ENCODE measurements around the gene EVPLL.
"Not testable (repeated sequence)": the region's sequence is repeated elsewhere in the genome, so short reads cannot be mapped to it uniquely, and the experiment has no call there.

The EVPLL gene

GRCh38 chr17:18379246-18380146 lies 1.9 kb downstream of the EVPLL start:
- no peak for DNase-seq

- DNase-seq, result no peak
Observed at GRCh38 chr17:18380471-18381157, 3.0 kb downstream of the EVPLL start.

GRCh38 chr17:18381158-18381952 lies 3.8 kb downstream of the EVPLL start:
- DNase-seq, result no peak

- DNase-seq, result no peak
Observed at GRCh38 chr17:18381953-18382245, 4.3 kb downstream of the EVPLL start.

- DNase-seq, result no peak
Observed at GRCh38 chr17:18382441-18383078, 5.0 kb downstream of the EVPLL start.

GRCh38 chr17:18383079-18383481 lies 5.5 kb downstream of the EVPLL start:
- not testable (repeated sequence) for DNase-seq

- DNase-seq, result not testable (repeated sequence)
Observed at GRCh38 chr17:18384271-18384670, 6.7 kb downstream of the EVPLL start.

- DNase-seq, result not testable (repeated sequence)
Observed at GRCh38 chr17:18387583-18387982, 10.0 kb downstream of the EVPLL start.

- DNase-seq, result not testable (repeated sequence)
Observed at GRCh38 chr17:18388266-18388665, 10.7 kb downstream of the EVPLL start.

- not testable (repeated sequence) for DNase-seq
Observed at GRCh38 chr17:18388728-18389127, 11.2 kb downstream of the EVPLL start.

- not testable (repeated sequence) for DNase-seq
Observed at GRCh38 chr17:18401872-18402590, 24.5 kb downstream of the EVPLL start.

- DNase-seq, result not testable (repeated sequence)
Observed at GRCh38 chr17:18403166-18403565, 25.6 kb downstream of the EVPLL start.

GRCh38 chr17:18403604-18404003 lies 26.0 kb downstream of the EVPLL start:
- not testable (repeated sequence) for DNase-seq

GRCh38 chr17:18408906-18409305 lies 31.3 kb downstream of the EVPLL start:
- DNase-seq, result not testable (repeated sequence)

GRCh38 chr17:18409321-18409720 lies 31.7 kb downstream of the EVPLL start:
- DNase-seq, result not testable (repeated sequence)

GRCh38 chr17:18410736-18411135 lies 33.2 kb downstream of the EVPLL start:
- DNase-seq, result not testable (repeated sequence)

GRCh38 chr17:18411377-18411864 lies 33.8 kb downstream of the EVPLL start:
- DNase-seq, result not testable (repeated sequence)

GRCh38 chr17:18412001-18412538 lies 34.5 kb downstream of the EVPLL start:
- not testable (repeated sequence) for DNase-seq

- not testable (repeated sequence) for DNase-seq
Observed at GRCh38 chr17:18421521-18421920, 43.9 kb downstream of the EVPLL start.

GRCh38 chr17:18422464-18422863 lies 44.9 kb downstream of the EVPLL start:
- not testable (repeated sequence) for DNase-seq

- not testable (repeated sequence) for DNase-seq
Observed at GRCh38 chr17:18423015-18423414, 45.4 kb downstream of the EVPLL start.
